Mesothelial cell of epicardium (in vitro differentiated cells): Measurements from ENCODE around the gene PLEKHH2. TPM values are rescaled to one million over a fixed set of nuclear protein-coding genes. Genes with fewer than 3 reads are reported as not detected.

ENCODE experiments used
- DNase-seq, 2 experiments: peaks; one replicate each; pipeline ENCODE4 v3.0.0; 2021; ENCODE audit warnings: low spot score in 2 of 2; ENCODE audit not compliant: unreplicated experiment in 2 of 2
- H3K27ac Mint-ChIP-seq: 2 replicates; pipeline ENCODE4 v1.8.0; 2021; ENCODE audit warnings: mixed read lengths
- H3K27me3 Mint-ChIP-seq: 2 replicates; pipeline ENCODE4 v1.8.0; 2021; ENCODE audit warnings: low read depth, mixed read lengths
- H3K36me3 Mint-ChIP-seq: 2 replicates; pipeline ENCODE4 v1.8.0; 2021; ENCODE audit warnings: mixed read lengths
- H3K4me1 Mint-ChIP-seq: 2 replicates; pipeline ENCODE4 v1.8.0; 2021; ENCODE audit warnings: mixed read lengths
- H3K4me3 Mint-ChIP-seq: 2 replicates; pipeline ENCODE4 v1.8.0; 2021; ENCODE audit warnings: mild to moderate bottlenecking, moderate library complexity, mixed read lengths
- H3K9me3 Mint-ChIP-seq: 2 replicates; pipeline ENCODE4 v1.8.0; 2021; ENCODE audit warnings: mixed read lengths
- total RNA-seq: library from RNA; stranded (reverse); gene quantifications from 3 replicates; pipeline ENCODE4 v1.2.1, GENCODE V29; 2021
- TF ChIP-seq, protein P1 (sequence below): fragments of 200-600 bp; sonication (generic); IDR thresholded peaks from one replicate; pipeline ENCODE4 v1.5.0; 2021; ENCODE audit warnings: antibody characterized with exemption; ENCODE audit not compliant: unreplicated experiment

PLEKHH2 gene
- total RNA-seq, 1 donor from 2014 or later: 12.0 TPM

DNA sequence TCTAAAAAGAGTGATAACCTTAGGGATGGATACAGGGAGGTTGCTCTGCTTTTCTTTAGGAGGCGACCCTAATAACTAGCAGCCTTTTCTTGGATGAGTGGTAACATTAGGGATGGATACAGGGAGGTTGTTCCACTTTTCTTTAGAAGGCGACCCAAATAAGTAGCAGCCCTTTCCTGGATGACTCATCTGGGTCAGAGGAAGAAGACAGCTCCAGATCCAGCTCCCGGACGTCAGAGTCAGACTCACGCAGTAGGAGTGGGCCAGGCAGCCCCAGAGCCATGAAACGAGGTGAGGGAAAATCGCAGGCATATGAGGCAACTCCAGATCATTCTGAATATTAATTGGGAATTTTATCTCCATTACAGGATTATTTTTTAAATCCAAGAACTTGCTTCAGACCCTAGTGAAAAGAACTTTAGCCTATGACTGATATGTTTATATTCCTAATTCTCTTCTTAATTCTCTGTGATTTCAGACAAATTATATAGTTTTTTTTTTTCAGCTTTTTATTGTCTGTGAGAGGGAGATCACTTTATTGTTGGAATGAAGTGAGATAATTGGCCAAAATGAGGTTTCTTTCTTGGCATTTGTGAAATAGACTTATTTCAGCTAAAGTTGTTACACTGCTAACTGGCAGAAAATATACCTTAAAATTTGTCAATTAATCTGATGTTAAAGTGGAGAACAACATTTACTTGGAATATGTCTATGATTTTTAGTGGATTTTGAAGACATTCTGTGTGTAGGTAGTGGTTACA is 70.4 kb downstream of the PLEKHH2 start:
- no peaks in the 10 kb centered on the region for H3K9me3 Mint-ChIP-seq
- no peak for DNase-seq
- no peak overlapping the region for H3K27ac Mint-ChIP-seq
- no peaks in the 10 kb centered on the region for H3K27me3 Mint-ChIP-seq
- no peaks in the 10 kb centered on the region for H3K4me1 Mint-ChIP-seq
- H3K36me3 Mint-ChIP-seq: no peaks in the 10 kb centered on the region
- TF ChIP-seq, protein P1, sequence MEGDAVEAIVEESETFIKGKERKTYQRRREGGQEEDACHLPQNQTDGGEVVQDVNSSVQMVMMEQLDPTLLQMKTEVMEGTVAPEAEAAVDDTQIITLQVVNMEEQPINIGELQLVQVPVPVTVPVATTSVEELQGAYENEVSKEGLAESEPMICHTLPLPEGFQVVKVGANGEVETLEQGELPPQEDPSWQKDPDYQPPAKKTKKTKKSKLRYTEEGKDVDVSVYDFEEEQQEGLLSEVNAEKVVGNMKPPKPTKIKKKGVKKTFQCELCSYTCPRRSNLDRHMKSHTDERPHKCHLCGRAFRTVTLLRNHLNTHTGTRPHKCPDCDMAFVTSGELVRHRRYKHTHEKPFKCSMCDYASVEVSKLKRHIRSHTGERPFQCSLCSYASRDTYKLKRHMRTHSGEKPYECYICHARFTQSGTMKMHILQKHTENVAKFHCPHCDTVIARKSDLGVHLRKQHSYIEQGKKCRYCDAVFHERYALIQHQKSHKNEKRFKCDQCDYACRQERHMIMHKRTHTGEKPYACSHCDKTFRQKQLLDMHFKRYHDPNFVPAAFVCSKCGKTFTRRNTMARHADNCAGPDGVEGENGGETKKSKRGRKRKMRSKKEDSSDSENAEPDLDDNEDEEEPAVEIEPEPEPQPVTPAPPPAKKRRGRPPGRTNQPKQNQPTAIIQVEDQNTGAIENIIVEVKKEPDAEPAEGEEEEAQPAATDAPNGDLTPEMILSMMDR: no peak
- H3K4me3 Mint-ChIP-seq: no peak overlapping the region

GRCh38 chr2:43708178-43708577 is 71.1 kb downstream of the PLEKHH2 start:
- H3K36me3 Mint-ChIP-seq: no peaks in the 10 kb centered on the region
- TF ChIP-seq, protein P1: no peak
- no peaks in the 10 kb centered on the region for H3K27me3 Mint-ChIP-seq
- H3K4me1 Mint-ChIP-seq: no peaks in the 10 kb centered on the region
- no peak overlapping the region for H3K4me3 Mint-ChIP-seq
- no peak for DNase-seq
- H3K9me3 Mint-ChIP-seq: no peaks in the 10 kb centered on the region
- no peak overlapping the region for H3K27ac Mint-ChIP-seq

GRCh38 chr2:43708891-43709290 is 71.8 kb downstream of the PLEKHH2 start:
- H3K4me3 Mint-ChIP-seq: no peak overlapping the region
- TF ChIP-seq, protein P1: no peak
- H3K27me3 Mint-ChIP-seq: no peaks in the 10 kb centered on the region
- no peak for DNase-seq
- H3K27ac Mint-ChIP-seq: no peak overlapping the region
- H3K36me3 Mint-ChIP-seq: no peaks in the 10 kb centered on the region
- H3K9me3 Mint-ChIP-seq: no peaks in the 10 kb centered on the region
- H3K4me1 Mint-ChIP-seq: no peaks in the 10 kb centered on the region

DNA sequence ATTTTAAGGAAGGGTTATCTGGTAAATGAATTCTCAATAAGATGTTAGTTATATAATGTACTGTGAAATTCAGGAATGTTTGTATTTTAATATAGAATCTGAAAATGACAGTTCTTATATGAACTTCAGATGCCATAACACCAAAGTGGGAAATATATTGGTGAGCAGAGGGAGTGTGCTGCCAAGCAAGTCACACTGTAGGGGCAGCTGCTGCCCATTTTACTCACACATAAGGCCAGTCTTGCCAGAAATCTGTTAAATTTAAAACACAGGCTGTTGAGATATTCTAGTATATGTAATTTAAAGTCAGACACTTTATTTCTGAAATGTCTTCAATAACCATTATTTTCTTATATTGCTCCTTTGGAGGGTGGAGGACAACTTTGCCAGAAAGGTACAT is 73.8 kb downstream of the PLEKHH2 start:
- H3K4me3 Mint-ChIP-seq: no peak overlapping the region
- H3K9me3 Mint-ChIP-seq: no peaks in the 10 kb centered on the region
- peaks cover 3% of the 10 kb centered on the region for H3K27me3 Mint-ChIP-seq

DNA sequence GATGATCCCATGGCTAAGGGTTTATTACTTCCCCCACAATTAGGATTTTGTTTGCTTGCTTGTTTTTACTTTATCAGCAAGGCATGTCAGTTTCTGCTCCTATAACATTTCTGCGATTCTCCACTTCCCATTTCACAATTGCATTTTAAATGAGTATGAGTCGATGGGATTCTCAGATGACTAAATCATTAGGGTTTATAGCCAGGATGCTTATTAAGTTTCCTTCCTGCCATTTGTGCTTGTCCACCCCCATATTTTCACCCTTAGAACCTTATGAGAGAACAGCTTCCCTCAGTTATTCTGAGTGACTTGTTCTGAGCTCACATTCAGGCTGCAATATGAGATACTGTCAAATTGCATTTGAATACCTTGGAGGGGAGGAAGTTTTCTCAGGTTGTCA is 77.1 kb downstream of the PLEKHH2 start:
- no peak for DNase-seq
- H3K27me3 Mint-ChIP-seq: peaks cover 3% of the 10 kb centered on the region
- TF ChIP-seq, protein P1: no peak
- H3K4me3 Mint-ChIP-seq: no peak overlapping the region
- H3K27ac Mint-ChIP-seq: no peak overlapping the region
- no peaks in the 10 kb centered on the region for H3K4me1 Mint-ChIP-seq
- peaks cover 2% of the 10 kb centered on the region for H3K36me3 Mint-ChIP-seq
- H3K9me3 Mint-ChIP-seq: no peaks in the 10 kb centered on the region

More for the DNA sequence above, 73.8 kb downstream of the PLEKHH2 start:
- H3K4me1 Mint-ChIP-seq: no peaks in the 10 kb centered on the region
- TF ChIP-seq, protein P1: no peak
- no peaks in the 10 kb centered on the region for H3K36me3 Mint-ChIP-seq
- H3K27ac Mint-ChIP-seq: no peak overlapping the region
- no peak for DNase-seq
